HL-60 (cell line): Measurements from ENCODE around the gene AKAP6.

Source experiments
- CTCF ChIP-seq: IDR thresholded peaks from one replicate; pipeline ENCODE4 v1.5.1; 2011; ENCODE audit warnings: low read length, control low read depth, inconsistent platforms; ENCODE audit not compliant: insufficient read depth
- POLR2AphosphoS5 ChIP-seq: IDR thresholded peaks from 2 replicates; pipeline ENCODE4 v1.6.1; 2012; ENCODE audit warnings: low read depth

- TF ChIP-seq CTCF = no peak
- TF ChIP-seq POLR2AphosphoS5 = no peak
These were observed 425.1 kb downstream of the AKAP6 start for GRCh38 chr14:32754209-32754608.
